ENCODE data around the gene PLK4. TPM values are rescaled to one million over a fixed set of nuclear protein-coding genes. Genes with fewer than 3 reads are reported as not detected.

PLK4 gene
- polyA plus RNA-seq, 1 experiment, result 8.6 TPM

- Histone ChIP-seq H3K9me3 (ENCODE audit: control insufficient read depth, insufficient read depth, low read length) (peaks cover 12% of the 10 kb centered on the region), H3K27ac (ENCODE audit: low read depth, low read length) (no peak overlapping the region), H3K4me3 (ENCODE audit: low read depth, low read length) (no peak overlapping the region), H3K27me3 (ENCODE audit: control insufficient read depth, insufficient read depth, low read length) (no peaks in the 10 kb centered on the region)
- TF ChIP-seq CTCF (IDR thresholded peaks at IDR 0.05; ENCODE audit: low read depth, low read length), result no peak
- POLR2A ChIA-PET, result no interaction called here
- CTCF ChIA-PET, result no interaction called here
- no peak for DNase-seq (ENCODE audit: low read depth, low spot score)
Measured at GRCh38 chr4:127846061-127846460, 34.6 kb upstream of the PLK4 start.

DNA sequence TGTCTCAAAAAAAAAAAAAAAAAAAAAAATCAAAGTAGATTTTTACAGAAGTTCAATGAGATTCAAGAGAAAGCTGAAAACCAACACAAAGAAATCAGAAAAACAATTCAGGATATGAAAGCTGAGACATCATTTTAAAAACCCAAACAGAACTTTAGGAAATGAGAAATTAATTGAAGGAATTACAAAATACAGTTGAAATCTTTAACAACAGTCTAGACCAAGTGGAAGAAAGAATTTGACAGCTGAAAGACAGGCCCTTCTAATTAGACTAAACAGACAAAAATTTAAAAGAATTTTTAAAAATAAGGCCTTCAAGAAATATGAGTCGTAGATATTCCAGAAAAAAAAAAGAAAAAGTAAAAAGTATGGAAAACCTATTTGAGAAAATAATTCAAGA is 33.9 kb upstream of the PLK4 start:
- Histone ChIP-seq H3K27ac (ENCODE audit: low read depth, low read length) (no peak overlapping the region), H3K4me3 (ENCODE audit: low read depth, low read length) (no peak overlapping the region), H3K9me3 (ENCODE audit: control insufficient read depth, insufficient read depth, low read length) (peaks cover 12% of the 10 kb centered on the region), H3K27me3 (ENCODE audit: control insufficient read depth, insufficient read depth, low read length) (no peaks in the 10 kb centered on the region)
- POLR2A ChIA-PET, result no interaction called here
- TF ChIP-seq CTCF (IDR thresholded peaks at IDR 0.05; ENCODE audit: low read depth, low read length), result no peak
- CTCF ChIA-PET, result interaction anchor here (0.6 kb wide), 1 partner anchor 119 kb away, joined by 5 read pairs; no protein-coding TSS in a partner anchor
- no peak for DNase-seq (ENCODE audit: low read depth, low spot score)

GRCh38 chr4:127849505-127850234 is 31.0 kb upstream of the PLK4 start:
- H3K27me3 ChIP-seq (ENCODE audit: control insufficient read depth, insufficient read depth, low read length), result no peaks in the 10 kb centered on the region
- no peak overlapping the region for H3K27ac ChIP-seq (ENCODE audit: low read depth, low read length)
- no peak for TF ChIP-seq CTCF (IDR thresholded peaks at IDR 0.05; ENCODE audit: low read depth, low read length)
- H3K4me3 ChIP-seq (ENCODE audit: low read depth, low read length), result no peak overlapping the region
- DNase-seq (ENCODE audit: low read depth, low spot score), result no peak
- POLR2A ChIA-PET, result no interaction called here
- CTCF ChIA-PET, result no interaction called here
- peaks cover 4% of the 10 kb centered on the region for H3K9me3 ChIP-seq (ENCODE audit: control insufficient read depth, insufficient read depth, low read length)

DNA sequence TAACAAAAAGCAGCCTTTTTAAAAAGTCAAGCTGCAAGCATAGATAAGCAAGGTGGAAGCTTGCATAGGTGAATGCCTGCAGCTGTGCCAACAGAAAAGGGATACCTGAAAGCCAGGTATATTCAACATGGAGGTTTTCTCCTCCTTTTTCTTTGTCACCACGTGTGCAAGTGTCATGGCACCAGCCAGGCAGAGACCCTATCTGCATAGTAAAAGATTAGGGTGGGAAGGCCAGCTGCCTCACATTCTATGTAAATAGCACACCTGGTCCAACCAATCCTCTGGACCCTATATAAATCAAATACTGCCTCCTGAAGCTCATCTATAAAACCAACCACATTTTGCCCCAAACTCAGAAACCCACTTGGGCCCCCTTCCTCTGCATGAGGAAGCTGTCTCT is 28.0 kb upstream of the PLK4 start:
- Histone ChIP-seq H3K9me3 (ENCODE audit: control insufficient read depth, insufficient read depth, low read length) (peaks cover 4% of the 10 kb centered on the region), H3K27me3 (ENCODE audit: control insufficient read depth, insufficient read depth, low read length) (no peaks in the 10 kb centered on the region), H3K4me3 (ENCODE audit: low read depth, low read length) (no peak overlapping the region), H3K27ac (ENCODE audit: low read depth, low read length) (no peak overlapping the region)
- DNase-seq (ENCODE audit: low read depth, low spot score), result no peak
- ChIA-PET POLR2A (no interaction called here), CTCF (no interaction called here)
- TF ChIP-seq CTCF (IDR thresholded peaks at IDR 0.05; ENCODE audit: low read depth, low read length), result no peak

- H3K27me3 ChIP-seq (ENCODE audit: control insufficient read depth, insufficient read depth, low read length), result no peaks in the 10 kb centered on the region
- H3K27ac ChIP-seq (ENCODE audit: low read depth, low read length), result no peak overlapping the region
- ChIA-PET CTCF (no interaction called here), POLR2A (no interaction called here)
- H3K9me3 ChIP-seq (ENCODE audit: control insufficient read depth, insufficient read depth, low read length), result no peaks in the 10 kb centered on the region
- TF ChIP-seq CTCF (IDR thresholded peaks at IDR 0.05; ENCODE audit: low read depth, low read length), result no peak
- H3K4me3 ChIP-seq (ENCODE audit: low read depth, low read length), result no peak overlapping the region
- no peak for DNase-seq (ENCODE audit: low read depth, low spot score)
Measured at GRCh38 chr4:127856196-127856812, 24.4 kb upstream of the PLK4 start.
